ENCODE measurements around the gene DSTN.

- TF ChIP-seq, protein P1, sequence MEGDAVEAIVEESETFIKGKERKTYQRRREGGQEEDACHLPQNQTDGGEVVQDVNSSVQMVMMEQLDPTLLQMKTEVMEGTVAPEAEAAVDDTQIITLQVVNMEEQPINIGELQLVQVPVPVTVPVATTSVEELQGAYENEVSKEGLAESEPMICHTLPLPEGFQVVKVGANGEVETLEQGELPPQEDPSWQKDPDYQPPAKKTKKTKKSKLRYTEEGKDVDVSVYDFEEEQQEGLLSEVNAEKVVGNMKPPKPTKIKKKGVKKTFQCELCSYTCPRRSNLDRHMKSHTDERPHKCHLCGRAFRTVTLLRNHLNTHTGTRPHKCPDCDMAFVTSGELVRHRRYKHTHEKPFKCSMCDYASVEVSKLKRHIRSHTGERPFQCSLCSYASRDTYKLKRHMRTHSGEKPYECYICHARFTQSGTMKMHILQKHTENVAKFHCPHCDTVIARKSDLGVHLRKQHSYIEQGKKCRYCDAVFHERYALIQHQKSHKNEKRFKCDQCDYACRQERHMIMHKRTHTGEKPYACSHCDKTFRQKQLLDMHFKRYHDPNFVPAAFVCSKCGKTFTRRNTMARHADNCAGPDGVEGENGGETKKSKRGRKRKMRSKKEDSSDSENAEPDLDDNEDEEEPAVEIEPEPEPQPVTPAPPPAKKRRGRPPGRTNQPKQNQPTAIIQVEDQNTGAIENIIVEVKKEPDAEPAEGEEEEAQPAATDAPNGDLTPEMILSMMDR (IDR thresholded peaks at IDR 0.05), result no peak
- no peak for TF ChIP-seq POLR2A (IDR thresholded peaks at IDR 0.05)
These were observed 28.3 kb upstream of the DSTN start for GRCh38 chr20:17541596-17541995.

Measured in tibial nerve (tissue), 3 donors.